ENCODE data around the gene SMIM44.

DNA sequence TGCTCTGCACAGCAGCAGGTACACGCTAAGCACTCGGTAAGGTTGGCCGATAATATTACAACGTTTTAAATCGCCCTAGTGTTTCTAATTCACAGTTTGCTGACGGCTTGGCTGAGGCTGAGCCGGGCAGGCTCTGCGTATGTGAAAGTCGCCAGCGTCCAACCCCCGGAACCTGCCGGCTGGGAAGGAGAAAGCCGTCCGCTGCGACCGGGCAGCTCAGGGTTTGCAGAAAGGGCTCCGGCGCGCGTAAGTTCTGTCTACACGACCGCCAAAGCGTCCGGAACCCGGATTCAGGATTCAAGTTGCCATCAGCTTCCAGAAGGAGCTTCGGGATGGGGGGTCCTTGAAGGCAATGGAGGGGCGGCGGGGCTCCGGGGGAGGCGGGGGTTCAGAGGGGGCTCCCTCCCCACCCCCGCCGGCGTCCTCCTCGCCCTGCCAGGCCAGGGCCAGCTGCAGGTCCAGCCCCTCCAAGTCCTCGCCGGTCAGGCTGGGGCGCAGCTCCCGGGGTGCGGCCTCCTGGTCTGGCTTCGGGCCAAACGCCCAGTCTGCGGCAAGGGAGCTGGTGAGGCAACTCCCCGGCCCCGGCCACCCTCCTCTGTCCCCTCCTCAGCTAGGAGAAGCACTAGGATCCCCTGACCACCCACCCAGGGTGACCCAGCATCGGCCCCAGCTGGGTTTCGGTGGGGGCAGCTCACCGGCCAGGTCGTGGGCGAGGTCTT lies 575 bp downstream of the SMIM44 start:
- TF ChIP-seq TAF1 (IDR thresholded peaks at IDR 0.05; ENCODE audit: borderline replicate concordance, low read depth, low read length), result no peak
- TF ChIP-seq POLR2A (IDR thresholded peaks at IDR 0.05; ENCODE audit: low read depth, low read length), result no peak
